GM12873 (cell line): ENCODE results near the gene NME2.

Experiments used
- TF ChIP-seq, protein P1 (sequence below): IDR thresholded peaks from 2 replicates; pipeline ENCODE4 v1.5.1; 2012; ENCODE audit warnings: low read depth, mild to moderate bottlenecking, moderate library complexity, low read length, control low read depth; ENCODE audit not compliant: insufficient read depth; ENCODE audit errors: missing control alignments

The NME2 gene

GRCh38 chr17:51121620-51122472, 44.4 kb upstream of the NME2 start:
- TF ChIP-seq, protein P1, sequence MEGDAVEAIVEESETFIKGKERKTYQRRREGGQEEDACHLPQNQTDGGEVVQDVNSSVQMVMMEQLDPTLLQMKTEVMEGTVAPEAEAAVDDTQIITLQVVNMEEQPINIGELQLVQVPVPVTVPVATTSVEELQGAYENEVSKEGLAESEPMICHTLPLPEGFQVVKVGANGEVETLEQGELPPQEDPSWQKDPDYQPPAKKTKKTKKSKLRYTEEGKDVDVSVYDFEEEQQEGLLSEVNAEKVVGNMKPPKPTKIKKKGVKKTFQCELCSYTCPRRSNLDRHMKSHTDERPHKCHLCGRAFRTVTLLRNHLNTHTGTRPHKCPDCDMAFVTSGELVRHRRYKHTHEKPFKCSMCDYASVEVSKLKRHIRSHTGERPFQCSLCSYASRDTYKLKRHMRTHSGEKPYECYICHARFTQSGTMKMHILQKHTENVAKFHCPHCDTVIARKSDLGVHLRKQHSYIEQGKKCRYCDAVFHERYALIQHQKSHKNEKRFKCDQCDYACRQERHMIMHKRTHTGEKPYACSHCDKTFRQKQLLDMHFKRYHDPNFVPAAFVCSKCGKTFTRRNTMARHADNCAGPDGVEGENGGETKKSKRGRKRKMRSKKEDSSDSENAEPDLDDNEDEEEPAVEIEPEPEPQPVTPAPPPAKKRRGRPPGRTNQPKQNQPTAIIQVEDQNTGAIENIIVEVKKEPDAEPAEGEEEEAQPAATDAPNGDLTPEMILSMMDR, result no peak

DNA sequence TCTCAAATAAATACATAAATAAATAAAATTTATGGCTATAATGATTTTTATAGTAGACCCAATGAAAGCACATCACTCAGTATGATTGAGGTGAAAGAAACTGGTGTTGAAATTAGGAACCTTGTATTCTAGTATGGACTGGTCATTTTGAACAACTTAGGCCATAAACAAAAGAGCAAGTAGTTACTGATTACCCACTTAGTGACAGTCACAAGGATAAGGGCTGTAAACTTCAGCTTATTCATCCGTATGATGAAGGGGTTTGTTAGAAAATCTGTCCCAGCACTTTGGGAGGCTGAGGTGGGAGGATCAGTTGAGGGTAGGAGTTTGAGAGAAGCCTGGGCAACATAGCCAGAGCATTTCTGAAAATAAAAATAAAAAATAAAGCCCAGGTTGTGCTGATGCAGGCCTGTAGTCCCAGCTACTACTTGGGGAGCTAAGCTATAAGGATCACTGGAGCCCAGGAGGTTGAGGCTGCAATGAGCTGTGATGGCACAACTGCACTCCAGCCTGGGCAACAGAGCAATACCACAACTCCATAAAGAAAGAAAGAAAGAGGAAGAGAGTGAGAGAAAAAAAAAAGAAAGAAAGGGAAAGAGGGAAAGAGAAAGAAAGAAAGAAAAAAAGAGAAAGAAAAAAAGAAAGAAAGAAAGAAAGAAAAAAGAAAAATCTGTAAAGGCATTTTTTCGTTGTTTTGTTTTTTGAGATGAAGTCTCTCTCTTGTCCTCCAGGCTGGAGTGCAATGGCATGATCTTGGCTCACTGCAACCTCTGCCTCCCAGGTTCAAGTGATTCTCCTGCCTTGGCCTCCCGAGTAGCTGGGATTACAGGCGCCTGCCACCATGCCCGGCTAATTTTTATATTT, 41.3 kb upstream of the NME2 start:
- TF ChIP-seq, protein P1, result no peak

DNA sequence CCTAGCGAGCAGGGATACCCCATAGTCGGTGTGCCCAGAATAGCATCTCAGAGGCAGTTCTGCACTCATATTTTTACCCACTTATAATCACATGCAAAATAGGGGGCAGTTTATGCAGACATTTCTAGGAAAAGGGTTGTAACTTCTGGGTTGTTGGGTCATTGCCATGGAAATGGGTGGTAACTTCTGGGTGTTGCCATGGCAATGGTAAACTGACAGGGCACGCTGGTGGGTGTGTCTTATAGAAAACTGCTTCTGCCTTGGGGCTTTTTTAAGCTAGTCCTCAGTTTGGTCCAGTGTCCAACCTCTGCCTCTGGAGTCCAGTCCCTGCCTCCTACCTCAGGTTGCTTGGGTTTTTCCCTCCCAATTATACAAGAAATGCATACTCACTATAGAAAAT, 38.1 kb upstream of the NME2 start:
- TF ChIP-seq, protein P1, result no peak

- TF ChIP-seq, protein P1, result no peak
Measured at GRCh38 chr17:51132964-51133319, 33.3 kb upstream of the NME2 start.

DNA sequence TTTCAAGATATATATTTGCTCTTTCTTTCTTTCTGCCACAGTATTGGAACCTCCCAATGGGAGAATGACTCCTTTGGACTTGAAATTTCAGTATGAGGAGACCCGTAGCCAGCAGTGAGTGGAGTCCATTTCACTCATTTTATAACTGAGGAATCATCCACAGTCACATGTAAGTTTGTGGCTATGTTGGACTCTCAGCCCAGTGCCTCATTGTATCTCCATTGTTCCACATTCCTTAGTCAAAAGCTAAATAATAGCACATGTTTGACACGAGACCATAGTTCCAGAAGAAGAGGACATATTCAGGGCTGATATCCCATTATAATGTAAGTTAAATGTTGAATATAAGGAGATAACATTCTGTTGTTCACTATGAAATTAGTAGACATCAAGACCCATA, 32.8 kb upstream of the NME2 start:
- TF ChIP-seq, protein P1, result no peak

DNA sequence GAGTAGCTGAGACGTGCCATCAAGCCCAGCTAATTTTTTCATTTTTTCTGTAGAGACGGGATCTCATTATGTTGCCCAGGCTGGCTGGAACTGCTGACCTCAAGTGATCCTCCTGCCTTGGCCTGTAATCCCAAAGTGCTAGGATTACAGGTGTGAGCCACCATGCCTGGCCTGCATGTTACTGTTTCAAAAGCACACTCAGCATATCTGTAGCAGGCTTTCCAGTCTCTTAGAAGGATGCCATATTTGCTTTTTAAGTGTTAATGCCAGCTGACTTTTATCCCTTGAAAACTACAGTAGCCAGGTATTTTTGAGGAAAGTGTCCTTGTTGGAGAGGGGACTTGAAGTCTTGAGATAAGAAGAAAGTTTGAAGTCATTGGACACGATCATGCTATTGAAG, 30.3 kb upstream of the NME2 start:
- TF ChIP-seq, protein P1, result no peak

DNA sequence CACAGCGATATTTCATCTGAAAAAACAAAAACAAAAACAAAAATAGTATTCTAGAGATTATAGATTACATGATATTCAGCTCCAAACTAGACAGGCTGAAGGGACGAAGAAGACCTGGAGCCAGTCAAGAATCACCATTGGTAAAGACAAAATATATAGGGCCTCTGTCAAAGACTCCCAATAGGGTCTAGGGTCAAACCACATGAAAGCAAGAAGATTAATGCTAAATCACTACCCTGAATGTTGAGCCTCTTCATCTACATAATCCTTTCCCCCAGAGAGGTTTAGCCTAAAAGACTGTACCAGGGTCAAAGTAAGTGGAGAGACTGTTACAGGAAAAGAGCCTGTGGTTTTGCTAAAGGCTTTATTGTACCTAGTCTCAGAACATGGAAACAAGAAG, 23.6 kb upstream of the NME2 start:
- TF ChIP-seq, protein P1, result no peak
